Adipocyte (in vitro differentiated cells): Measurements from ENCODE around the gene CACFD1.

ENCODE experiments used
- DNase-seq: peaks from one replicate; pipeline ENCODE4 v3.0.0-alpha.2; 2015; ENCODE audit warnings: low read depth
- H3K27me3 ChIP-seq: replicated peaks from 2 replicates; pipeline ENCODE4 v1.7.0; 2013; ENCODE audit warnings: mild to moderate bottlenecking, low read length, moderate library complexity; ENCODE audit not compliant: control insufficient read depth, insufficient read depth
- H3K36me3 ChIP-seq: 2 replicates; pipeline ENCODE4 v1.7.0; 2013; ENCODE audit warnings: low read length, mild to moderate bottlenecking, moderate library complexity; ENCODE audit not compliant: control insufficient read depth, insufficient read depth, severe bottlenecking
- H3K4me1 ChIP-seq: 2 replicates; pipeline ENCODE4 v1.7.0; 2013; ENCODE audit warnings: mild to moderate bottlenecking, low read length, moderate library complexity; ENCODE audit not compliant: control insufficient read depth, insufficient read depth
- H3K4me3 ChIP-seq: 2 replicates; pipeline ENCODE4 v1.7.0; 2013; ENCODE audit warnings: mild to moderate bottlenecking, low read length, moderate library complexity
- H3K9ac ChIP-seq: 2 replicates; pipeline ENCODE4 v1.7.0; 2013; ENCODE audit warnings: mild to moderate bottlenecking, low read length, moderate library complexity
- H3K9me3 ChIP-seq: 2 replicates; pipeline ENCODE4 v1.7.0; 2013; ENCODE audit warnings: mild to moderate bottlenecking, low read length, moderate library complexity; ENCODE audit not compliant: control insufficient read depth

The CACFD1 gene

GRCh38 chr9:133488686-133489252 is 29.0 kb downstream of the CACFD1 start:
- Histone ChIP-seq H3K9me3 (no peaks in the 10 kb centered on the region), H3K9ac (no peak overlapping the region), H3K4me1 (no peaks in the 10 kb centered on the region), H3K36me3 (no peaks in the 10 kb centered on the region), H3K27me3 (peaks cover 15% of the 10 kb centered on the region), H3K4me3 (no peak overlapping the region)
- no peak for DNase-seq

GRCh38 chr9:133489253-133490190 is 29.7 kb downstream of the CACFD1 start:
- H3K4me1 ChIP-seq = no peaks in the 10 kb centered on the region
- no peak for DNase-seq
- H3K4me3 ChIP-seq = no peak overlapping the region
- H3K27me3 ChIP-seq = peaks cover 16% of the 10 kb centered on the region
- H3K36me3 ChIP-seq = no peaks in the 10 kb centered on the region
- no peak overlapping the region for H3K9ac ChIP-seq
- H3K9me3 ChIP-seq = no peaks in the 10 kb centered on the region

GRCh38 chr9:133490201-133490681 is 30.5 kb downstream of the CACFD1 start:
- DNase-seq = no peak
- no peaks in the 10 kb centered on the region for H3K4me1 ChIP-seq
- no peak overlapping the region for H3K4me3 ChIP-seq

GRCh38 chr9:133490865-133491655 is 31.3 kb downstream of the CACFD1 start:
- no peak for DNase-seq
- Histone ChIP-seq H3K27me3 (peaks cover 26% of the 10 kb centered on the region), H3K4me3 (no peak overlapping the region)

More at GRCh38 chr9:133490201-133490681, 30.5 kb downstream of the CACFD1 start:
- H3K9ac ChIP-seq = no peak overlapping the region
- H3K36me3 ChIP-seq = no peaks in the 10 kb centered on the region
- peaks cover 21% of the 10 kb centered on the region for H3K27me3 ChIP-seq
- H3K9me3 ChIP-seq = no peaks in the 10 kb centered on the region

GRCh38 chr9:133491656-133491925 is 31.8 kb downstream of the CACFD1 start:
- no peak for DNase-seq
- Histone ChIP-seq H3K9me3 (no peaks in the 10 kb centered on the region), H3K4me3 (no peak overlapping the region), H3K9ac (no peak overlapping the region), H3K27me3 (peaks cover 32% of the 10 kb centered on the region), H3K36me3 (no peaks in the 10 kb centered on the region), H3K4me1 (no peaks in the 10 kb centered on the region)

More at GRCh38 chr9:133490865-133491655, 31.3 kb downstream of the CACFD1 start:
- no peaks in the 10 kb centered on the region for H3K36me3 ChIP-seq
- H3K9ac ChIP-seq = no peak overlapping the region
- no peaks in the 10 kb centered on the region for H3K4me1 ChIP-seq
- no peaks in the 10 kb centered on the region for H3K9me3 ChIP-seq

- Histone ChIP-seq H3K9ac (no peak overlapping the region), H3K9me3 (no peaks in the 10 kb centered on the region), H3K4me3 (no peak overlapping the region), H3K27me3 (peaks cover 37% of the 10 kb centered on the region), H3K36me3 (no peaks in the 10 kb centered on the region), H3K4me1 (peaks cover 4% of the 10 kb centered on the region)
- DNase-seq = peak; percentile 40
Observed at GRCh38 chr9:133492061-133493021, 32.6 kb downstream of the CACFD1 start.

GRCh38 chr9:133493428-133493827 is 33.6 kb downstream of the CACFD1 start:
- no peaks in the 10 kb centered on the region for H3K36me3 ChIP-seq
- H3K9me3 ChIP-seq = no peaks in the 10 kb centered on the region
- no peak overlapping the region for H3K4me3 ChIP-seq
- DNase-seq = no peak
- H3K27me3 ChIP-seq = peaks cover 46% of the 10 kb centered on the region
- no peak overlapping the region for H3K9ac ChIP-seq
- H3K4me1 ChIP-seq = peaks cover 4% of the 10 kb centered on the region

GRCh38 chr9:133493845-133494540 is 34.2 kb downstream of the CACFD1 start:
- no peak overlapping the region for H3K9ac ChIP-seq
- H3K4me1 ChIP-seq = peaks cover 4% of the 10 kb centered on the region
- no peak overlapping the region for H3K4me3 ChIP-seq
- DNase-seq = no peak
- peaks cover 49% of the 10 kb centered on the region for H3K27me3 ChIP-seq
- no peaks in the 10 kb centered on the region for H3K36me3 ChIP-seq
- H3K9me3 ChIP-seq = no peaks in the 10 kb centered on the region

GRCh38 chr9:133494636-133495326 is 35.0 kb downstream of the CACFD1 start:
- H3K36me3 ChIP-seq = no peaks in the 10 kb centered on the region
- no peaks in the 10 kb centered on the region for H3K9me3 ChIP-seq
- peaks cover 45% of the 10 kb centered on the region for H3K27me3 ChIP-seq
- no peak overlapping the region for H3K4me3 ChIP-seq
- H3K4me1 ChIP-seq = peaks cover 4% of the 10 kb centered on the region
- DNase-seq = no peak
- H3K9ac ChIP-seq = no peak overlapping the region
